ENCODE results near the gene TREX2.

GRCh38 chrX:153406011-153406410 lies 39.8 kb downstream of the TREX2 start:
- TF ChIP-seq CTCF (IDR thresholded peaks at IDR 0.05) (no peak), POLR2AphosphoS5 (IDR thresholded peaks at IDR 0.05) (no peak), POLR2A (IDR thresholded peaks at IDR 0.05) (no peak)

All from breast epithelium (tissue), 3 donors.